HEK293 (cell line): ENCODE results near the gene ZC3H10.

Experiments used
- CTCF ChIA-PET: fragments of 350-600 bp; formaldehyde crosslinking; extraction: SDS; loops from one replicate; lab custom pipeline; 2021; ENCODE audit warnings: antibody characterized with exemption; lab: Yijun Ruan, JAX
- POLR2A ChIA-PET: fragments of 300-600 bp; formaldehyde crosslinking; extraction: SDS; loops from one replicate; lab custom pipeline; 2020; ENCODE audit warnings: antibody characterized with exemption, inconsistent platforms; lab: Yijun Ruan, JAX
- H3K27ac ChIP-seq: fragments of 200-500 bp; sonication (Bioruptor generic); 2 replicates; pipeline ENCODE4 v1.5.1; 2014; ENCODE audit warnings: low read depth, low read length, control low read depth, inconsistent platforms; ENCODE audit errors: extremely low read depth
- H3K36me3 ChIP-seq, 2 experiments: fragments of 200-500 bp in 1 of 2; sonication (Bioruptor generic) in 1 of 2; 1 replicate in 1 of 2; 2 replicates in 1 of 2; pipeline ENCODE4 v1.5.1; 2014 to 2017; ENCODE audit warnings: inconsistent platforms in 2 of 2, low read length in 2 of 2; ENCODE audit not compliant: control insufficient read depth in 2 of 2, insufficient read depth in 1 of 2
- H3K4me1 ChIP-seq: fragments of 200-500 bp; sonication (Bioruptor generic); 2 replicates; pipeline ENCODE4 v1.5.1; 2014; ENCODE audit warnings: mild to moderate bottlenecking, low read length, inconsistent platforms; ENCODE audit not compliant: control insufficient read depth, insufficient read depth
- H3K4me3 ChIP-seq: 2 replicates; pipeline ENCODE4 v1.5.1; 2011; ENCODE audit warnings: low read depth, mild to moderate bottlenecking, control low read depth, low read length, moderate library complexity
- H3K9me3 ChIP-seq: fragments of 200-500 bp; sonication (Bioruptor generic); 2 replicates; pipeline ENCODE4 v1.5.1; 2014; ENCODE audit warnings: low read depth, low read length, inconsistent platforms; ENCODE audit not compliant: control insufficient read depth, insufficient read depth
- GLI4 ChIP-seq: fragments of 450-650 bp; formaldehyde crosslinking; IDR thresholded peaks from 2 replicates; pipeline ENCODE4 v1.5.1; 2016; ENCODE audit warnings: missing biosample characterization, missing genetic modification characterization
- HOXC10 ChIP-seq: sonication (generic); formaldehyde crosslinking; IDR thresholded peaks from 2 replicates; pipeline ENCODE4 v1.8.1; 2023; ENCODE audit warnings: mild to moderate bottlenecking, missing genetic modification reagents
- IKZF3 ChIP-seq: fragments of 450-650 bp; IDR thresholded peaks from 2 replicates; pipeline ENCODE4 v1.5.0; 2018; ENCODE audit warnings: missing biosample characterization, mild to moderate bottlenecking, missing genetic modification characterization, moderate library complexity
- WT1 ChIP-seq: fragments of 450-650 bp; formaldehyde crosslinking; IDR thresholded peaks from 2 replicates; pipeline ENCODE4 v1.5.1; 2016; ENCODE audit warnings: missing biosample characterization, missing genetic modification characterization
- ZNF157 ChIP-seq: fragments of 450-650 bp; formaldehyde crosslinking; IDR thresholded peaks from 2 replicates; pipeline ENCODE4 v1.5.1; 2016; ENCODE audit warnings: missing biosample characterization, missing genetic modification characterization
- ZNF202 ChIP-seq: fragments of 450-650 bp; formaldehyde crosslinking; IDR thresholded peaks from 2 replicates; pipeline ENCODE4 v1.5.1; 2016; ENCODE audit warnings: missing biosample characterization, missing genetic modification characterization, borderline replicate concordance
- ZNF274 ChIP-seq, 2 experiments: fragments of 200-500 bp in 1 of 2; fragments of 450-650 bp in 1 of 2; sonication (Bioruptor generic) in 1 of 2; formaldehyde crosslinking in 1 of 2; IDR thresholded peaks; 2 replicates each; pipeline versions ENCODE4 v1.5.1 to v1.6.1; 2014 to 2016; ENCODE audit warnings: borderline replicate concordance in 1 of 2, inconsistent platforms in 1 of 2, low read length in 1 of 2, missing biosample characterization in 1 of 2, missing genetic modification characterization in 1 of 2
- ZNF324 ChIP-seq: fragments of 450-650 bp; formaldehyde crosslinking; IDR thresholded peaks from 2 replicates; pipeline ENCODE4 v1.5.1; 2016; ENCODE audit warnings: missing biosample characterization, missing genetic modification characterization
- ZNF530 ChIP-seq: fragments of 450-650 bp; formaldehyde crosslinking; IDR thresholded peaks from 2 replicates; pipeline ENCODE4 v1.5.1; 2016; ENCODE audit warnings: low read depth, missing biosample characterization, missing genetic modification characterization
- ZNF549 ChIP-seq: fragments of 450-650 bp; IDR thresholded peaks from 2 replicates; pipeline ENCODE4 v1.5.1; 2018; ENCODE audit warnings: missing biosample characterization, missing genetic modification characterization, mild to moderate bottlenecking, inconsistent platforms, moderate library complexity
- ZNF561 ChIP-seq: fragments of 450-650 bp; IDR thresholded peaks from 2 replicates; pipeline ENCODE4 v1.5.1; 2018; ENCODE audit warnings: missing biosample characterization, missing genetic modification characterization, borderline replicate concordance
- ZNF585B ChIP-seq: fragments of 450-650 bp; formaldehyde crosslinking; IDR thresholded peaks from 2 replicates; pipeline ENCODE4 v1.5.1; 2016; ENCODE audit warnings: missing biosample characterization, missing genetic modification characterization
- ZNF621 ChIP-seq: fragments of 450-650 bp; formaldehyde crosslinking; IDR thresholded peaks from 2 replicates; pipeline ENCODE4 v1.5.1; 2017; ENCODE audit warnings: missing biosample characterization, missing genetic modification characterization
- ZNF623 ChIP-seq: fragments of 450-650 bp; formaldehyde crosslinking; IDR thresholded peaks from 2 replicates; pipeline ENCODE4 v1.5.1; 2016; ENCODE audit warnings: missing biosample characterization, missing genetic modification characterization
- ZNF654 ChIP-seq: fragments of 450-650 bp; formaldehyde crosslinking; IDR thresholded peaks from 2 replicates; pipeline ENCODE4 v1.5.1; 2016; ENCODE audit warnings: low read depth, missing biosample characterization, missing genetic modification characterization
- ZNF776 ChIP-seq: fragments of 450-650 bp; formaldehyde crosslinking; IDR thresholded peaks from 2 replicates; pipeline ENCODE4 v1.5.0; 2017; ENCODE audit warnings: missing biosample characterization, missing genetic modification characterization, borderline replicate concordance
- ZNF785 ChIP-seq: fragments of 450-650 bp; formaldehyde crosslinking; IDR thresholded peaks from 2 replicates; pipeline ENCODE4 v1.5.1; 2016; ENCODE audit warnings: missing biosample characterization, missing genetic modification characterization
- ZNF792 ChIP-seq: fragments of 450-650 bp; formaldehyde crosslinking; IDR thresholded peaks from 2 replicates; pipeline ENCODE4 v1.5.1; 2016; ENCODE audit warnings: missing biosample characterization, missing genetic modification characterization
- ZSCAN16 ChIP-seq: fragments of 450-650 bp; formaldehyde crosslinking; IDR thresholded peaks from 2 replicates; pipeline ENCODE4 v1.5.1; 2016; ENCODE audit warnings: missing biosample characterization, missing genetic modification characterization
- ZSCAN30 ChIP-seq: fragments of 450-650 bp; IDR thresholded peaks from 2 replicates; pipeline ENCODE4 v1.5.1; 2018; ENCODE audit warnings: missing biosample characterization, mild to moderate bottlenecking, missing genetic modification characterization, moderate library complexity
- TF ChIP-seq, protein P1 (sequence below): fragments of 450-650 bp; formaldehyde crosslinking; IDR thresholded peaks from 2 replicates; pipeline ENCODE4 v1.5.1; 2016; ENCODE audit warnings: missing biosample characterization, missing genetic modification characterization
- TF ChIP-seq, protein P2 (sequence below): fragments of 450-650 bp; formaldehyde crosslinking; IDR thresholded peaks from 2 replicates; pipeline ENCODE4 v1.5.1; 2016; ENCODE audit warnings: missing biosample characterization, missing genetic modification characterization, low read depth
- TF ChIP-seq, protein P3 (sequence below): fragments of 450-650 bp; formaldehyde crosslinking; IDR thresholded peaks from 2 replicates; pipeline ENCODE4 v1.5.1; 2016; ENCODE audit warnings: missing biosample characterization, missing genetic modification characterization

ZC3H10 gene

DNA sequence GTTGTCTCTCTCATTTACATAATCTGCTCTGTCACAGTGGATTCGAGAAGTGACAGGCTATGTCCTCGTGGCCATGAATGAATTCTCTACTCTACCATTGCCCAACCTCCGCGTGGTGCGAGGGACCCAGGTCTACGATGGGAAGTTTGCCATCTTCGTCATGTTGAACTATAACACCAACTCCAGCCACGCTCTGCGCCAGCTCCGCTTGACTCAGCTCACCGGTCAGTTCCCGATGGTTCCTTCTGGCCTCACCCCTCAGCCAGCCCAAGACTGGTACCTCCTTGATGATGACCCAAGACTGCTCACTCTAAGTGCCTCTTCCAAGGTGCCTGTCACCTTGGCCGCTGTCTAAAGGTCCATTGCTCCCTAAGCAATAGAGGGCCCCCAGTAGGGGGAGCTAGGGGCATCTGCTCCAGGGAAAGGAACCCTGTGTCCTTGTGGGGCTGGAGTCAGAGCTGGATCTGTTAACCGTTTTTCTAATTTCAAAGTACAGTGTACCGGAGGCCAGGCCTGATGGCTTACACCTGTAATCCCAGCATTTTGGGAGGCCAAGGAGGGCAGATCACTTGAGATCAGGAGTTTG is 33.0 kb upstream of the ZC3H10 start:
- ChIA-PET POLR2A (interaction anchor here (0.5 to 5.0 kb wide), 4 partner anchors 17 to 33 kb away, joined by 3 to 39 read pairs (median 6); partner anchors contain the start of genes PA2G4 and ZC3H10), CTCF (interaction anchor here (0.5 to 1.7 kb wide), 18 partner anchors 8 to 384 kb away, joined by 3 to 9 read pairs (median 4); partner anchors contain the start of genes ESYT1, PA2G4 and ZC3H10)
- no peak overlapping the region for H3K4me3 ChIP-seq
- no peak overlapping the region for H3K27ac ChIP-seq
- H3K4me1 ChIP-seq: no peaks in the 10 kb centered on the region; the same call in 1 of the 2 replicates
- H3K36me3 ChIP-seq: peaks cover 0 to 10% of the 10 kb centered on the region in 2 experiments; a peak in 2 of 3 replicates
- peak; percentile 43 for TF ChIP-seq ZNF654 (tag by site-specific recombination)
- no peak for TF ChIP-seq ZNF621
- peak; percentile 56; the same call in 1 of the 2 replicates for TF ChIP-seq IKZF3
- no peak for TF ChIP-seq ZSCAN16 (tag by site-specific recombination)
- TF ChIP-seq, protein P1, sequence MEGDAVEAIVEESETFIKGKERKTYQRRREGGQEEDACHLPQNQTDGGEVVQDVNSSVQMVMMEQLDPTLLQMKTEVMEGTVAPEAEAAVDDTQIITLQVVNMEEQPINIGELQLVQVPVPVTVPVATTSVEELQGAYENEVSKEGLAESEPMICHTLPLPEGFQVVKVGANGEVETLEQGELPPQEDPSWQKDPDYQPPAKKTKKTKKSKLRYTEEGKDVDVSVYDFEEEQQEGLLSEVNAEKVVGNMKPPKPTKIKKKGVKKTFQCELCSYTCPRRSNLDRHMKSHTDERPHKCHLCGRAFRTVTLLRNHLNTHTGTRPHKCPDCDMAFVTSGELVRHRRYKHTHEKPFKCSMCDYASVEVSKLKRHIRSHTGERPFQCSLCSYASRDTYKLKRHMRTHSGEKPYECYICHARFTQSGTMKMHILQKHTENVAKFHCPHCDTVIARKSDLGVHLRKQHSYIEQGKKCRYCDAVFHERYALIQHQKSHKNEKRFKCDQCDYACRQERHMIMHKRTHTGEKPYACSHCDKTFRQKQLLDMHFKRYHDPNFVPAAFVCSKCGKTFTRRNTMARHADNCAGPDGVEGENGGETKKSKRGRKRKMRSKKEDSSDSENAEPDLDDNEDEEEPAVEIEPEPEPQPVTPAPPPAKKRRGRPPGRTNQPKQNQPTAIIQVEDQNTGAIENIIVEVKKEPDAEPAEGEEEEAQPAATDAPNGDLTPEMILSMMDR (tag by site-specific recombination): 0 out of 2 replicates have a peak, but pooled peaks have one; percentile 10
- 0 out of 2 replicates have a peak, but pooled peaks have one; percentile 48 for TF ChIP-seq ZSCAN30
- TF ChIP-seq ZNF561 (tag by site-specific recombination): peak; percentile 38; the same call in 1 of the 2 replicates
- no peak for TF ChIP-seq HOXC10 (CRISPR knock-in tag)
- no peaks in the 10 kb centered on the region for H3K9me3 ChIP-seq

DNA sequence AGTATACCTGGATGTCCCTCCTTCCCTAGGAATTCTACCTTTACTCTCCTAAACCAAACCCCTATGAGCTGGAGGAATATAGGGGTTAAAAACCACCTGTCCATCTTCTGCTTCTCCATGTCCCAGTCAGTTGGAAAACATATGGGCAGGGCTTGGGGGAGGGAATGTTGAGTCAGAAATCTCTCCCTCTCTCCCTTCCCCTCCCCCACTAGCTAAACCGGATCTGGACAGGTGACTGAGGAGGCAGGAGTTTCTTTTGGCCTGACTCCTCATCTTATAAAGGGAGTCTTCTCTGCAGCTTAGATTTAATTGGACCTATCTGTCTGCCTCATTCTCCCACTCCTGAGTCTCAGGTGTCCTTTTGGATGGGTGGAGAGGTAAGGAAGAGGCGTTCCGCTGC is 32.0 kb upstream of the ZC3H10 start:
- H3K4me1 ChIP-seq: no peaks in the 10 kb centered on the region
- peaks cover 0 to 10% of the 10 kb centered on the region in 2 experiments; a peak in 2 of 3 replicates for H3K36me3 ChIP-seq
- no peak overlapping the region for H3K4me3 ChIP-seq
- TF ChIP-seq ZNF274 (IDR thresholded peaks at IDR 0.05; ENCODE audit: low read length) (no peak), ZNF274 (tag by site-specific recombination; IDR thresholded peaks at IDR 0.05; ENCODE audit: borderline replicate concordance) (no peak), WT1 (tag by site-specific recombination) (peak; percentile 39; the same call in 1 of the 2 replicates)
- POLR2A ChIA-PET: interaction anchor here (0.6 to 5.0 kb wide), 3 partner anchors 18 to 33 kb away, joined by 3 to 39 read pairs (median 10); partner anchors contain the start of genes PA2G4 and ZC3H10
- H3K9me3 ChIP-seq: no peaks in the 10 kb centered on the region
- H3K27ac ChIP-seq: no peak overlapping the region
- CTCF ChIA-PET: interaction anchor here (0.9 to 1.7 kb wide), 9 partner anchors 9 to 196 kb away, joined by 3 to 9 read pairs (median 3); partner anchors contain the start of genes PA2G4 and ZC3H10

DNA sequence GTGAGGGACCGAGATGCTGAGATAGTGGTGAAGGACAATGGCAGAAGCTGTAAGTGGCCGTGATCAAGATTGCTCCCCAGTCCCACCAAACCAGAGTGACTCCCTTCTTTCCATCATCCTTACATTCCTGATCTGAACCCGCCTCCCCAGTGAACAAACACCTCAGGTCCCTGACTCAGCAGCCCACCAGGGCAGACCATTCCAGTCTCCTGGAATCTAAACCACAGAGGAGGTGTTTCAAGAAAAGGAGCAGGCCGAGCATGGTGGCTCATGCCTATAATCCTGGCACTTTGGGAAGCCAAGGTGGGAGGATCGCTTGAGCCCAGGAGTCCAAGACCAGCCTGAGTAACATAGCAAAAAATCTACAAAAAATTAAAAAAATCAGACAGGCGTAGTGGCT is 31.5 kb upstream of the ZC3H10 start:
- Histone ChIP-seq H3K36me3 (peaks cover 0 to 10% of the 10 kb centered on the region in 2 experiments; a peak in 2 of 3 replicates), H3K4me3 (no peak overlapping the region), H3K4me1 (no peaks in the 10 kb centered on the region), H3K27ac (no peak overlapping the region), H3K9me3 (no peaks in the 10 kb centered on the region; the same call in 1 of the 2 replicates)
- ChIA-PET POLR2A (interaction anchor here (0.6 to 5.0 kb wide), 2 partner anchors 18 to 33 kb away, joined by 3 to 39 read pairs; partner anchors contain the start of gene PA2G4), CTCF (interaction anchor here (0.6 to 1.7 kb wide), 7 partner anchors 11 to 39 kb away, joined by 3 to 9 read pairs (median 3); partner anchors contain the start of genes PA2G4 and ZC3H10)
- TF ChIP-seq ZNF623 (tag by site-specific recombination): no peak
- TF ChIP-seq ZNF549: no peak
- TF ChIP-seq, protein P2, sequence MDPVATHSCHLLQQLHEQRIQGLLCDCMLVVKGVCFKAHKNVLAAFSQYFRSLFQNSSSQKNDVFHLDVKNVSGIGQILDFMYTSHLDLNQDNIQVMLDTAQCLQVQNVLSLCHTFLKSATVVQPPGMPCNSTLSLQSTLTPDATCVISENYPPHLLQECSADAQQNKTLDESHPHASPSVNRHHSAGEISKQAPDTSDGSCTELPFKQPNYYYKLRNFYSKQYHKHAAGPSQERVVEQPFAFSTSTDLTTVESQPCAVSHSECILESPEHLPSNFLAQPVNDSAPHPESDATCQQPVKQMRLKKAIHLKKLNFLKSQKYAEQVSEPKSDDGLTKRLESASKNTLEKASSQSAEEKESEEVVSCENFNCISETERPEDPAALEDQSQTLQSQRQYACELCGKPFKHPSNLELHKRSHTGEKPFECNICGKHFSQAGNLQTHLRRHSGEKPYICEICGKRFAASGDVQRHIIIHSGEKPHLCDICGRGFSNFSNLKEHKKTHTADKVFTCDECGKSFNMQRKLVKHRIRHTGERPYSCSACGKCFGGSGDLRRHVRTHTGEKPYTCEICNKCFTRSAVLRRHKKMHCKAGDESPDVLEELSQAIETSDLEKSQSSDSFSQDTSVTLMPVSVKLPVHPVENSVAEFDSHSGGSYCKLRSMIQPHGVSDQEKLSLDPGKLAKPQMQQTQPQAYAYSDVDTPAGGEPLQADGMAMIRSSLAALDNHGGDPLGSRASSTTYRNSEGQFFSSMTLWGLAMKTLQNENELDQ (tag by site-specific recombination): no peak
- TF ChIP-seq ZNF785 (tag by site-specific recombination): no peak
- TF ChIP-seq ZNF202 (tag by site-specific recombination): no peak
- TF ChIP-seq, protein P3, sequence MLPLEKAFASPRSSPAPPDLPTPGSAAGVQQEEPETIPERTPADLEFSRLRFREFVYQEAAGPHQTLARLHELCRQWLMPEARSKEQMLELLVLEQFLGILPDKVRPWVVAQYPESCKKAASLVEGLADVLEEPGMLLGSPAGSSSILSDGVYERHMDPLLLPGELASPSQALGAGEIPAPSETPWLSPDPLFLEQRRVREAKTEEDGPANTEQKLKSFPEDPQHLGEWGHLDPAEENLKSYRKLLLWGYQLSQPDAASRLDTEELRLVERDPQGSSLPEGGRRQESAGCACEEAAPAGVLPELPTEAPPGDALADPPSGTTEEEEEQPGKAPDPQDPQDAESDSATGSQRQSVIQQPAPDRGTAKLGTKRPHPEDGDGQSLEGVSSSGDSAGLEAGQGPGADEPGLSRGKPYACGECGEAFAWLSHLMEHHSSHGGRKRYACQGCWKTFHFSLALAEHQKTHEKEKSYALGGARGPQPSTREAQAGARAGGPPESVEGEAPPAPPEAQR (tag by site-specific recombination): no peak
- no peak for TF ChIP-seq ZNF585B (tag by site-specific recombination)
- no peak for TF ChIP-seq ZNF621
- TF ChIP-seq ZNF324 (tag by site-specific recombination): no peak
- no peak for TF ChIP-seq ZNF157 (tag by site-specific recombination)
- TF ChIP-seq ZSCAN30: no peak
- no peak for TF ChIP-seq GLI4 (tag by site-specific recombination)
- no peak for TF ChIP-seq ZNF776 (tag by site-specific recombination)
- TF ChIP-seq ZNF792: no peak
- TF ChIP-seq ZNF530 (tag by site-specific recombination): no peak
